ENCODE data around the gene GPAT3.

DNA sequence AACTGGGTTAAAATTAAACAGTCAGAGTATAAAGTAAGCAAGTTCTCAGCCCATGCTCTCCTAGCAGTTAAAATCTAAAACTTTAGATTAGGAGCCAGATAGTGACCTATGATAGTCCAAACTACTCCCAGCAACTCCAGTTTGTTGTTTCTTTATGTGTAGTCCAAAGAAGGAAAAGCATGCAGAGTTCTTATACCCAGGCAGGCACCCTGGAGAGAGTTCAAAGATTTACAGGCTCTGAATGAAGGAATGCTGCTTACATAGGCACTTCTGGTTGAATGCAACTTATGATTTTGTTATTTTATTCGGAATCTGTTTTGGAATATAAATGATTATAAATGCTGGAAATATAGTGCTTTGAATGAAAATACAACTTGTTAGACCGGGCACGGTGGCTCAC is 67.2 kb downstream of the GPAT3 start:
- TF ChIP-seq, protein P1, sequence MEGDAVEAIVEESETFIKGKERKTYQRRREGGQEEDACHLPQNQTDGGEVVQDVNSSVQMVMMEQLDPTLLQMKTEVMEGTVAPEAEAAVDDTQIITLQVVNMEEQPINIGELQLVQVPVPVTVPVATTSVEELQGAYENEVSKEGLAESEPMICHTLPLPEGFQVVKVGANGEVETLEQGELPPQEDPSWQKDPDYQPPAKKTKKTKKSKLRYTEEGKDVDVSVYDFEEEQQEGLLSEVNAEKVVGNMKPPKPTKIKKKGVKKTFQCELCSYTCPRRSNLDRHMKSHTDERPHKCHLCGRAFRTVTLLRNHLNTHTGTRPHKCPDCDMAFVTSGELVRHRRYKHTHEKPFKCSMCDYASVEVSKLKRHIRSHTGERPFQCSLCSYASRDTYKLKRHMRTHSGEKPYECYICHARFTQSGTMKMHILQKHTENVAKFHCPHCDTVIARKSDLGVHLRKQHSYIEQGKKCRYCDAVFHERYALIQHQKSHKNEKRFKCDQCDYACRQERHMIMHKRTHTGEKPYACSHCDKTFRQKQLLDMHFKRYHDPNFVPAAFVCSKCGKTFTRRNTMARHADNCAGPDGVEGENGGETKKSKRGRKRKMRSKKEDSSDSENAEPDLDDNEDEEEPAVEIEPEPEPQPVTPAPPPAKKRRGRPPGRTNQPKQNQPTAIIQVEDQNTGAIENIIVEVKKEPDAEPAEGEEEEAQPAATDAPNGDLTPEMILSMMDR (conservative IDR thresholded peaks at IDR 0.05), result no peak
- no peak for TF ChIP-seq ZFX (IDR thresholded peaks at IDR 0.05)

Data from C4-2B (cell line).